Measurements from ENCODE around the gene LPIN2.
"Not testable (repeated sequence)": the region's sequence is repeated elsewhere in the genome, so short reads cannot be mapped to it uniquely, and the experiment has no call there.

Gene LPIN2

GRCh38 chr18:3044931-3045698 lies 32.2 kb upstream of the LPIN2 start:
- DNase-seq (ENCODE audit: low read depth, low spot score): no peak

DNA sequence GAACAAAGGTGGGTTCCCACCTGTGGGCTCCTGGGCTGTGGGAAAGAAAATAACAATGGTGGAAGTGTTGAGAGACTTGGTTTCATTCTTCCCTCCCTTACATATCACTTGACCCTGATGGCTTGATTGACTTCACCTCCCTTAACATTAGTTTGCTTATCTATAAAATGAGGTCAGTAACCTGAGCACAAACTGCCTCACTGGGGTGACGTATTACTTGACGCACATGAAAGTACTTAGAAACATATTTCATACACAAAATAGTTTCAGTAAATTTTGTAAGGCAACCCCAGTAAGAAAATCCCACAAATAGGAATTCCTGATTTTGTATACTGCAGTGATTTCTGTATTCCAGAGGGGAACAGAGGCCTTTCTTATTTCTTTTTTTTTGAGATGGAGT lies 29.4 kb upstream of the LPIN2 start:
- DNase-seq (ENCODE audit: low read depth, low spot score): no peak

DNA sequence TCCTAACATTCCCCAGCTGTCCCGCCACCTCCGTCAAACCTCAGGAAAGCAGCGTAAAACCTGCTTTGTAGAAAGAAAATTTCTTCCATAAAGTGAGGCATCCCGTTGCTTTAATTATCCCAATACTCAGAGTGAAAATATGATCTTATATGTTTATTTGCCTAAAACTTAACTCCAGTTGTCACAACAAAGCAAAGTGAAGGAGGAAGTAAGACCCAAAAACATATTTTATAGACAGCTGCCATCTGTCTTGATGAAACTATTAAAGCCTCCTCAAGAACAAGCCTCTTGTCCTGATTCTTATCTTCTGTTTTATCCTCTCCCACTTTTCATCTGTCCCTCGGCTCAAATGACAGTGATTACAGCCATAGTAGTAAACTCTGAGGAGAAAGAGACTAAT lies 28.9 kb upstream of the LPIN2 start:
- DNase-seq (ENCODE audit: low read depth, low spot score): no peak

GRCh38 chr18:3040881-3041280 lies 27.9 kb upstream of the LPIN2 start:
- DNase-seq (ENCODE audit: low read depth, low spot score): no peak

GRCh38 chr18:3040173-3040572 lies 27.2 kb upstream of the LPIN2 start:
- DNase-seq (ENCODE audit: low read depth, low spot score): no peak

DNA sequence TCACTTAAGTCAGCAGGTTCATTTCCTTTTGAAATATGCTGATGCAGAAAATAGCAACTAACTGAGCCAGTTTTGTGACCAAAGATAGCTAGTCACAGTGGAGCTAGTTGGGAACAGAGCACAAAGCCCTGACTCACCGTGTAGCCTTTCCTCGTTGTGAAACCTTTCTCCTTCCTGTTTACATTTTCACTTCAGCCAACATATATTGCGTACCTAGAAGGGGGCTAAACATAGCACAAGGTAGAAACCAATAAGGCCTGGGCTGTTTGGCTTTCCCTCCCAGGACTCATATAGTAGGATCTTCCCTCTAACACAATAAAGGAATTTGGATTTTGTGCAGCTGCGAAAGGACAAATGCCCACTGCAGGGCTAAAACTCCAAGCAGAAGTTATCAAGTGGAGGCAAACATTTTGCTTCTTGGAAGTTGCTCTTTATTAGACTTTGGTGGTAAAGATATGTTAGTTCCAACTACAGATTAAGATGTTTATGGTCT lies 24.5 kb upstream of the LPIN2 start:
- DNase-seq (ENCODE audit: low read depth, low spot score): no peak

GRCh38 chr18:3036108-3036507 lies 23.2 kb upstream of the LPIN2 start:
- no peak for DNase-seq (ENCODE audit: low read depth, low spot score)

GRCh38 chr18:3035635-3036034 lies 22.7 kb upstream of the LPIN2 start:
- no peak for DNase-seq (ENCODE audit: low read depth, low spot score)

GRCh38 chr18:3032721-3033120 lies 19.8 kb upstream of the LPIN2 start:
- DNase-seq (ENCODE audit: low read depth, low spot score): no peak

DNA sequence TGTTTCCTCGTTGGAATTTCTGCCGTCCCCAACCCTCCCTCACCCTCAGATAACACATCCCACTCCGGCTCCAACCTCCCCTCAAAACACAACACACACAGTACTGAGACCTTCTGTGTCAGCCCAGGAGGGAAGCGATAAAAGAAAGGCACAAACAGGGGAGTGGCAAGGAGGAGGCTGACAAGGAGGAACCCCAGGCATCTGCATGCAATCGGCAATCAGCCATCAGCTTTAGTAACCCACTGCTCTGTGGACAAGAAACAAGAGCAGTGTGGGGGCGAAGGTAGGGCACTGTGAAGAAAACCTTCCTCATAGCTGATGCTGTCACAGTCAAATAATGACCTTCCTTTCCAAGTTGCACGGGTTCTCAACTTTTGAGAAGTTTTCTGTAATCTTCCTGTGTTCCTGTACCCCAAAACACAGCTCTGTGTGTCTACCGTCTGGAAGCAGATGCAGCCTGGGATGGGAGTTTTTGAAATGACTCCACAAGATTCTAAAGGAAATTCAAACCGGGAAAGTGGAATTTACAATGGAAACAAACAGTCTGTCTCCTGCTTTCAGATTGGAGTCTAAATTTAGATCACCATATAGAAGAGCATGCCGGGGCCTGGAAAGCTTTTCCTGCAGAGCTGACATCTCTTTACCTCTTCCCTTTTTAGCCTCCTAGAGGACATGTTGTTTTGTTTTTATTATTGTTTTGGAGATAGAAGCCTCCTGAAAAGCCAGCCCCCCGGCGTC lies 16.4 kb upstream of the LPIN2 start:
- no peak for DNase-seq (ENCODE audit: low read depth, low spot score)

DNA sequence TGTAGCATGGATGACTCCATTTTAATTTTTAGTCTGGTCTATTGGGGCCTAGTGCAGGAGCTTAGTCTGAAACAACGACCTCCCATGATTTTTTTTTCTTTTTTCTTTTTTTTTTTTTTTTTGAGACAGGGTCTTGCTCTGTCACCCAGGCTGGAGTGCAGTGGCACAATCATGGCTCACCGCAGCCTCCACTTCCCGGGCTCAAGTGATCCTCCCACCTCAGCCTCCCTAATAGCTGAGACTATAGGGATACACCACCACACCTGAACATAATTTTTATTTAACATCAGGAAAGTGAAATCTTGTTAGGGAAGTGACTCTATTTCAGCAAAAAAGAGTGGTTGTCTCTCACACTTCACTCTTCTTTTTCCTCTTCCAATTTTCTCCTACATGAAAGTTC lies 15.2 kb upstream of the LPIN2 start:
- DNase-seq (ENCODE audit: low read depth, low spot score): not testable (repeated sequence)

GRCh38 chr18:3027370-3027891 lies 14.5 kb upstream of the LPIN2 start:
- DNase-seq (ENCODE audit: low read depth, low spot score): no peak

DNA sequence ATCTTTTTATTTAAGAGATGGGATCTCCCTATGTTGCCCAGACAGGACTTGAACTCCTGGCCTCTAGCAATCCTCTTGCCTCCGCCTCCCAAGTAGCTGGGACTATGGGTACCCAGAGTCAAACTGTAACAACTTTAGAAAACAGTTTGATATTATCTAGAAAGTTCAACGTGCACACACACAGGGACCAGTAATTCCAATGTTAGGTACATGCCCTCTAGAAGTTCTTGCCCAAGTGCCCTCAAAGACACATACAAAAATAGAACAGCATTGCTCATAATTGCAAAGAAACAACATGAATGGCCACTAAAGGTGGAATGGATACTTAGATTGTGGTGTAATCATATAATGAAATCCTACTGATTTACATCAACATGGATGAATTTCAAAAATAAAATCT lies 12.6 kb upstream of the LPIN2 start:
- no peak for DNase-seq (ENCODE audit: low read depth, low spot score)

DNA sequence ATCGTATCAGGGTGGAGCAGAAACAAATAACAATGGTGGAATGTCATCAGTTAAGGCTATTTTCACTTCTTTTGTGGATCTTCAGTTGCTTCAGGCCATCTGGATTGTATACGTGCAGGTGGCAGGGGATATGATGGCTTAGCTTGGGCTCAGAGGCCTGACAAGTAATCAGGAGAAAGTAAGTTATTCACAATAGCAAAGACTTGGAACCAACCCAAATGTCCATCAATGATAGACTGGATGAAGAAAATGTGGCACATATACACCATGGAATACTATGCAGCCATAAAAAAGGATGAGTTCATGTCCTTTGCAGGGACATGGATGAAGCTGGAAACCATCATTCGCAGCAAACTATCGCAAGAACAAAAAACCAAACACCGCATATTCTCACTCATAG lies 10.7 kb upstream of the LPIN2 start:
- DNase-seq (ENCODE audit: low read depth, low spot score): not testable (repeated sequence)

DNA sequence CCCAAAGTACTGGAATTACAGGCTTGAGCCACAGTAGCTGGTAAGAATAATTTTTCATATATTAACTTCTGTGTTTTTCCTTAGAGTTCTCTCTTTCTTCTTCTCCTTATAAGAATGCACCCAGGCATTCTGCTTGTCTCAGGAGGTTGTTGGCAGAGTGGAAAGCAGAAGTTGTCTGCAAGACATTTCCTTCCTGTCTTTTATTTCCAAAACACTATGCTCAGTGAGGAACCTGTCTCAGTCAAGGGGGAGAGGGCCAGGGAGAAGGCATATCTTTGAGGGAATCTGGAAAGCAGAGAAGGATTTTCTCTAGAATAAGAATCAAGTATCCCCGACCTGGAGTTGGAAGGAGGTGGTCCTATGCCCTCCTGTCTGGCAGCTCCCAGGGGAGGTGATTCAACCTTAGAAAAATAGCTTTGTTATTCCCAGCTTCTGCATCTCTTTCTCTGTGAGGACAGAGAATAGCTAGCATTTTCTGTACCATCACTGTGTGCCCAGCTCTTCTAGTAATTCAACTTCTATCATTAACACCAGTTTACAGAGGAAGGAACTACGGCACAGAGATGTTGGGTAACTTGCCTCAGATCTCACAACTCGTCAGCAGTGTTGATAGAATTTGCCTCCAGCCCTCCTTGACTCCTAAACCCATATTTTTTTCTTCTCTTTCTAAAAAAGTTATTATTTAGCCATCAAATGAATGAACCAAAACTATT lies 3.8 kb upstream of the LPIN2 start:
- no peak for DNase-seq (ENCODE audit: low read depth, low spot score)

DNA sequence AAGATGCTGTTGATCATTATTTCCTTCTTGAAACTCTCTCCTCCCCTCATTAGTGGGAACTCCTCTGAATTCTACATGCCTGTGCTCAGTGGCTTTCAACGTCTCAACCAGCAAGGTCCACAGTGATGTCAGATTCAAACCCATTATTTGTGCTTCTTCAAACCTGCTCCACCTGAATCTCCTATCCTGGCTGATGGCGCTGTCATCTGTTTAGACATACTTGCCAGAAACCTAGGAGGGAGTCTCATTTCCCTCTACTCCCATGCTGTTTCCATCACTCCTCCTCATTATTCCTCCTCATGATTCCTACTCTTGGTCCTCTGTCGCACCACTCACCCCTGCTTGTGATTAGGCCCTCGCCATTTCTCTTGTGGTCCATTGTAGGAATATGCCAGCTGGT lies 2.9 kb upstream of the LPIN2 start:
- no peak for DNase-seq (ENCODE audit: low read depth, low spot score)

GRCh38 chr18:3015204-3015592 lies 2.3 kb upstream of the LPIN2 start:
- no peak for DNase-seq (ENCODE audit: low read depth, low spot score)

- no peak for DNase-seq (ENCODE audit: low read depth, low spot score)
Observed at GRCh38 chr18:3014503-3015203, 1.7 kb upstream of the LPIN2 start.

- DNase-seq (ENCODE audit: low read depth, low spot score): no peak
Observed at GRCh38 chr18:3012136-3013023, 564 bp downstream of the LPIN2 start.

GRCh38 chr18:3010086-3010485 lies 2.9 kb downstream of the LPIN2 start:
- no peak for DNase-seq (ENCODE audit: low read depth, low spot score)

DNA sequence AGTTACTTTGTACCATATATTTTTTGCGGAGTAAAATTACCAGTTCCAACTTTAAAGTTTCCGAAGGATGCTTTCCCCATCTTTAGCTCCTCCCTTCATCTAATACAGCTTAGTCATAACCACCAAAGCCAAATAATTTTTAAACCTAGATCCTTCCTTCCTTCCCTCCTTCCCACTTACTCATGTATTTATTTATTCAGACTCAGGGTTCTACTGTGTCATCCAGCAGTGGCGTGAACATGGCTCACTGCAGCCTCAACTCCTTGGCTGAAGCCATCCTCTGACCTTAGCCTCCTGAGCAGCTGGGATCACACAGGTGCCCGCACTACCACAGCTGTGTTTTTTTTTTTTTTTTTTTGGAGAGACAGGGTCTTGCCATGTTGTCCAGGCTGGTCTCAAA lies 4.4 kb downstream of the LPIN2 start:
- no peak for DNase-seq (ENCODE audit: low read depth, low spot score)
